Ovary (tissue), 9 donors: ENCODE measurements around the gene INO80. TPM values are rescaled to one million over a fixed set of nuclear protein-coding genes. Genes with fewer than 3 reads are reported as not detected.
"Not testable (repeated sequence)": the region's sequence is repeated elsewhere in the genome, so short reads cannot be mapped to it uniquely, and the experiment has no call there.

Experiments
- DNase-seq, 5 donors: peaks; one replicate each; pipeline ENCODE4 v3.0.0-alpha.2; 2019 to 2020
- H3K27ac ChIP-seq, 2 donors: fragments of 200-600 bp; one replicate each; pipeline versions ENCODE4 v1.5.1 to v1.8.0; 2019 to 2022
- H3K27me3 ChIP-seq: fragments of 200-600 bp; one replicate; pipeline ENCODE4 v1.8.0; 2022
- H3K36me3 ChIP-seq: fragments of 200-600 bp; sonication (generic); one replicate; pipeline ENCODE4 v1.5.1; 2019
- H3K4me1 ChIP-seq: one replicate; pipeline ENCODE4 v1.8.1; 2013; ENCODE audit warnings: mild to moderate bottlenecking, moderate library complexity; ENCODE audit not compliant: insufficient read depth
- H3K4me3 ChIP-seq: fragments of 200-600 bp; sonication (generic); one replicate; pipeline ENCODE4 v1.5.1; 2017
- H3K9me3 ChIP-seq, 2 donors: fragments of 200-600 bp in 1 of 2; sonication (generic) in 1 of 2; one replicate each; pipeline versions ENCODE4 v1.5.1 to v1.8.1; 2013 to 2019; ENCODE audit warnings: mild to moderate bottlenecking in 1 of 2, moderate library complexity in 1 of 2
- CTCF ChIP-seq, 3 donors: fragments of 450-650 bp in 2 of 3; fragments of 200-600 bp in 1 of 3; IDR thresholded peaks; one replicate each; pipeline versions ENCODE4 v1.5.1 to v1.8.0; 2016 to 2022; ENCODE audit warnings: antibody characterized with exemption in 3 of 3, mild to moderate bottlenecking in 1 of 3
- EP300 ChIP-seq: sonication (generic); formaldehyde crosslinking; IDR thresholded peaks from one replicate; pipeline ENCODE4 v1.6.1; 2017; ENCODE audit warnings: antibody characterized with exemption
- POLR2A ChIP-seq: fragments of 450-650 bp; IDR thresholded peaks from one replicate; pipeline ENCODE4 v1.6.1; 2017; ENCODE audit warnings: antibody characterized with exemption, mild to moderate bottlenecking, moderate library complexity
- WGBS, 3 donors: extraction: QIAGEN DNeasy Blood & Tissue Kit in 1 of 3; methylation state at CpG; one replicate each; pipeline versions ENCODE4 v1.1.5 to v1.1.7; 2013 to 2017; 5-methylcytosine and 5-hydroxymethylcytosine counted together
- intact Hi-C, 4 donors: fragments of 100-400 bp; cut with DNase I; formaldehyde crosslinking; loops; one replicate each; pipeline versions ENCODE4 v1.11.0 to v1.15.1; 2022 to 2023
- polyA plus RNA-seq, 2 donors: library from polyadenylated mRNA; stranded (reverse); fragments of 200-250 nt in 1 of 2; fragments of 350-450 nt in 1 of 2; fragmentation: Illumina TruSeq in 1 of 2; extraction: RNeasy Lipid Tissue Mini Kit (QIAGEN cat#74804) in 1 of 2; gene quantifications; one replicate each; pipeline ENCODE4 v1.2.3, GENCODE V29; 2013 to 2014
- total RNA-seq, 7 donors: library from RNA; depleted of rRNA in 2 of 7; stranded (reverse); fragments of >200 nt in 2 of 7; fragmentation: NEBNext Ultra II Directional in 3 of 7; extraction: Animal tissue kit (Norgen Biotek cat#: 25700) in 3 of 7; gene quantifications; one replicate each; pipeline versions ENCODE4 v1.1.0 to v1.2.4, GENCODE V29; 2016 to 2023
- donor health status: DM: no; HTN: no; CAD: no; lungs with moderate emphysema.
- donor health status: DM: no; HTN: no; CAD: no.
- donor health status: Bipolar disorder and iron deficiency.
- donor health status: DM: yes; HTN: yes; CAD: no.
- donor health status: DM: no; HTN: no; CAD: no.
- donor health status: DM: yes; HTN: yes; CAD: no.

The INO80 gene
- total and polyA plus RNA-seq, 9 donors: 12.0 to 36.0 (median 17.3) TPM

- Histone ChIP-seq H3K27ac (no peak overlapping the region), H3K27me3 (no peaks in the 10 kb centered on the region), H3K4me1 (peaks cover 3% of the 10 kb centered on the region), H3K36me3 (no peaks in the 10 kb centered on the region), H3K4me3 (no peak overlapping the region), H3K9me3 (no peaks in the 10 kb centered on the region)
- TF ChIP-seq CTCF (IDR thresholded peaks at IDR 0.05): no peak
- DNase-seq: no peak
- WGBS, 3 donors: 90 to 92% (median 90%) methylated on average over 20 of the region's 20 CpGs
- intact Hi-C loops: no loop called here
These were observed 160.8 kb downstream of the INO80 start for GRCh38 chr15:40955141-40955903.

GRCh38 chr15:40954158-40954848, 161.8 kb downstream of the INO80 start:
- 65 to 72% (median 70%) methylated on average over 8 of the region's 8 CpGs for WGBS, 3 donors
- H3K27ac ChIP-seq, intact Hi-C loops, H3K27me3 ChIP-seq, H3K9me3 ChIP-seq, H3K4me1 ChIP-seq, DNase-seq, H3K4me3 ChIP-seq, H3K36me3 ChIP-seq: not testable (repeated sequence)

GRCh38 chr15:40953713-40954074, 162.4 kb downstream of the INO80 start:
- 3 to 5% (median 4%) methylated on average over 14 to 17 of the region's 17 CpGs for WGBS, 3 donors
- TF ChIP-seq CTCF (IDR thresholded peaks at IDR 0.05) (no peak), EP300 (no peak), POLR2A (no peak)
- H3K27me3 ChIP-seq: no peaks in the 10 kb centered on the region
- H3K9me3 ChIP-seq: no peaks in the 10 kb centered on the region
- H3K4me3 ChIP-seq: peak overlapping the region; percentile 62
- H3K27ac ChIP-seq: no peak overlapping the region
- no peaks in the 10 kb centered on the region for H3K36me3 ChIP-seq
- DNase-seq: peak in 1 of 5 donors; percentile 13
- intact Hi-C loops: no loop called here
- H3K4me1 ChIP-seq: peaks cover 3% of the 10 kb centered on the region

GRCh38 chr15:40952901-40953712, 163.0 kb downstream of the INO80 start, which contains the start of gene CHAC1:
CHAC1 (plus strand) TSS chr15:40953471; CDS start chr15:40953584, 113 bp downstream.
- DNase-seq: peak; percentile 85 to 91 (median 89)
- H3K36me3 ChIP-seq: no peaks in the 10 kb centered on the region
- H3K9me3 ChIP-seq: no peaks in the 10 kb centered on the region
- H3K4me3 ChIP-seq: peak within 1 kb of the TSS; percentile 62
- WGBS, 3 donors: 0 to 1% (median 1%) methylated on average over 46 to 72 of the region's 72 CpGs
- peaks cover 3% of the 10 kb centered on the region for H3K4me1 ChIP-seq
- H3K27me3 ChIP-seq: no peaks in the 10 kb centered on the region
- intact Hi-C loops: no loop called here
- H3K27ac ChIP-seq: no peak within 1 kb of the TSS
- TF ChIP-seq POLR2A: no peak
- TF ChIP-seq CTCF (IDR thresholded peaks at IDR 0.05): no peak
- no peak for TF ChIP-seq EP300
